Prostate gland (tissue), 2 donors: ENCODE results near the gene SHISA2.

ENCODE experiments used
- POLR2A ChIP-seq: fragments of 450-650 bp; IDR thresholded peaks from one replicate; pipeline ENCODE4 v1.6.1; 2016; ENCODE audit warnings: antibody characterized with exemption, mild to moderate bottlenecking
- TF ChIP-seq, protein P1 (sequence below), 4 experiments: fragments of 200-600 bp in 2 of 4; fragments of 450-650 bp in 2 of 4; sonication (generic) in 2 of 4; IDR thresholded peaks; 1 replicate in 3 of 4; 2 replicates in 1 of 4; pipeline ENCODE4 v1.5.1; 2016 to 2019; ENCODE audit warnings: antibody characterized with exemption in 4 of 4, mild to moderate bottlenecking in 2 of 4, moderate library complexity in 2 of 4

GRCh38 chr13:26042785-26043184 is 9.0 kb downstream of the SHISA2 start:
- TF ChIP-seq POLR2A, result no peak
- TF ChIP-seq, protein P1, sequence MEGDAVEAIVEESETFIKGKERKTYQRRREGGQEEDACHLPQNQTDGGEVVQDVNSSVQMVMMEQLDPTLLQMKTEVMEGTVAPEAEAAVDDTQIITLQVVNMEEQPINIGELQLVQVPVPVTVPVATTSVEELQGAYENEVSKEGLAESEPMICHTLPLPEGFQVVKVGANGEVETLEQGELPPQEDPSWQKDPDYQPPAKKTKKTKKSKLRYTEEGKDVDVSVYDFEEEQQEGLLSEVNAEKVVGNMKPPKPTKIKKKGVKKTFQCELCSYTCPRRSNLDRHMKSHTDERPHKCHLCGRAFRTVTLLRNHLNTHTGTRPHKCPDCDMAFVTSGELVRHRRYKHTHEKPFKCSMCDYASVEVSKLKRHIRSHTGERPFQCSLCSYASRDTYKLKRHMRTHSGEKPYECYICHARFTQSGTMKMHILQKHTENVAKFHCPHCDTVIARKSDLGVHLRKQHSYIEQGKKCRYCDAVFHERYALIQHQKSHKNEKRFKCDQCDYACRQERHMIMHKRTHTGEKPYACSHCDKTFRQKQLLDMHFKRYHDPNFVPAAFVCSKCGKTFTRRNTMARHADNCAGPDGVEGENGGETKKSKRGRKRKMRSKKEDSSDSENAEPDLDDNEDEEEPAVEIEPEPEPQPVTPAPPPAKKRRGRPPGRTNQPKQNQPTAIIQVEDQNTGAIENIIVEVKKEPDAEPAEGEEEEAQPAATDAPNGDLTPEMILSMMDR (IDR thresholded peaks at IDR 0.05), result no peak
